Measurements from ENCODE around the gene ERAP2. TPM values are rescaled to one million over a fixed set of nuclear protein-coding genes. Genes with fewer than 3 reads are reported as not detected.

The ERAP2 gene
- total and polyA plus RNA-seq, 12 donors: 0.92 to 29.7 (median 5.5) TPM

GRCh38 chr5:96896806-96897205 is 20.5 kb downstream of the ERAP2 start:
- ATAC-seq (no peak), DNase-seq (no peak)
- peak overlapping the region in 1 of 10 donors; percentile 78 for H3K27ac ChIP-seq
- 61 to 81% methylated on average over 3 of the region's 3 CpGs for WGBS, 2 donors
- peak overlapping the region in 1 of 10 donors; percentile 32 for H3K4me3 ChIP-seq
- H3K36me3 ChIP-seq: peaks cover 0 to 98% (median 6%) of the 10 kb centered on the region in 9 donors
- H3K27me3 ChIP-seq: no peaks in the 10 kb centered on the region
- TF ChIP-seq CTCF (IDR thresholded peaks at IDR 0.05): no peak
- no peaks in the 10 kb centered on the region for H3K9me3 ChIP-seq
- H3K4me1 ChIP-seq: peaks cover 0 to 14% (median 0%) of the 10 kb centered on the region in 9 donors
- intact Hi-C loops (cut with DNase I): no loop called here

GRCh38 chr5:96901384-96901783 is 25.1 kb downstream of the ERAP2 start:
- Histone ChIP-seq H3K36me3 (peaks cover 0 to 98% (median 7%) of the 10 kb centered on the region in 9 donors), H3K4me3 (no peak overlapping the region), H3K27ac (no peak overlapping the region), H3K4me1 (peaks cover 0 to 18% (median 0%) of the 10 kb centered on the region in 9 donors), H3K9me3 (no peaks in the 10 kb centered on the region), H3K27me3 (no peaks in the 10 kb centered on the region)
- intact Hi-C loops (cut with DNase I): no loop called here
- 89 to 92% methylated on average over 6 of the region's 6 CpGs for WGBS, 2 donors
- TF ChIP-seq CTCF (IDR thresholded peaks at IDR 0.05): peak in 2 of 9 donors; percentile 14 to 21
- no peak for DNase-seq
- ATAC-seq: no peak

GRCh38 chr5:96901841-96902240 is 25.5 kb downstream of the ERAP2 start:
- DNase-seq: no peak
- intact Hi-C loops (cut with DNase I): no loop called here
- peaks cover 0 to 14% (median 0%) of the 10 kb centered on the region in 9 donors for H3K4me1 ChIP-seq
- peaks cover 0 to 98% (median 8%) of the 10 kb centered on the region in 9 donors for H3K36me3 ChIP-seq
- no peak for ATAC-seq
- WGBS, 2 donors: 91 to 94% methylated on average over 1 of the region's 1 CpG
- H3K9me3 ChIP-seq: no peaks in the 10 kb centered on the region
- H3K27me3 ChIP-seq: no peaks in the 10 kb centered on the region
- H3K4me3 ChIP-seq: no peak overlapping the region
- TF ChIP-seq CTCF (IDR thresholded peaks at IDR 0.05): no peak
- no peak overlapping the region for H3K27ac ChIP-seq

- no peaks in the 10 kb centered on the region for H3K27me3 ChIP-seq
- H3K9me3 ChIP-seq: no peaks in the 10 kb centered on the region
- no peak for DNase-seq
- ATAC-seq: no peak
- no peak overlapping the region for H3K4me3 ChIP-seq
- no peak overlapping the region for H3K27ac ChIP-seq
- peaks cover 0 to 98% (median 8%) of the 10 kb centered on the region in 9 donors for H3K36me3 ChIP-seq
- intact Hi-C loops (cut with DNase I): no loop called here
- peaks cover 0 to 10% (median 0%) of the 10 kb centered on the region in 9 donors for H3K4me1 ChIP-seq
- no peak for TF ChIP-seq CTCF (IDR thresholded peaks at IDR 0.05)
- 97 to 98% methylated on average over 3 of the region's 3 CpGs for WGBS, 2 donors
Observed at GRCh38 chr5:96902876-96903275, 26.6 kb downstream of the ERAP2 start.

All from heart right ventricle (tissue), 16 donors.